Measurements from ENCODE around the gene LMBRD2.
"Not testable (repeated sequence)": the region's sequence is repeated elsewhere in the genome, so short reads cannot be mapped to it uniquely, and the experiment has no call there.

LMBRD2 gene

GRCh38 chr5:36160617-36161016 lies 8.9 kb upstream of the LMBRD2 start:
- DNase-seq = no peak

DNA sequence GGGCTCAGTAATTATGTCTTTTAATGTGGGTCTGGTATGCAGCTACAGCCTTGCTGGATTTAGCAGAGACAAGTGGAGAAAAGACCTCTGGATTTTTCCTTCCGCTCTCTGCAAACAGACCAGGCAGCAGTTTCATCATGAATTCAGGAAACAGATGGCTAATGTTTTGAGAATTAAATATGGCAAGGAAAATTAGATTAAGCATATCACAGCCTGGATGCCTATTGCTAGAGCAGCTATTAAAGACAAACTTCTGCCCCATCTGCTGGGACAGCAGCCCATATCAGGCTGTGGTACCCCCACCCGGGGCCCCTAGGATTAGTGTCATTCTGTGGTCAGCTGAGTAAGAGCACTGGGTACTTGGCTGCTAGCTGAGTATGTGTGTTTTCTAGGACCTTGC lies 6.5 kb upstream of the LMBRD2 start:
- no peak for DNase-seq

- DNase-seq = no peak
Observed at GRCh38 chr5:36156619-36157018, 4.9 kb upstream of the LMBRD2 start.

- DNase-seq = no peak
Observed at GRCh38 chr5:36156121-36156601, 4.5 kb upstream of the LMBRD2 start.

GRCh38 chr5:36155291-36155690 lies 3.6 kb upstream of the LMBRD2 start:
- DNase-seq = no peak

- DNase-seq = no peak
Observed at GRCh38 chr5:36153726-36154125, 2.0 kb upstream of the LMBRD2 start.

- no peak for DNase-seq
Observed at GRCh38 chr5:36153298-36153677, 1.6 kb upstream of the LMBRD2 start.

GRCh38 chr5:36152324-36153297 lies 924 bp upstream of the LMBRD2 start:
- no peak for DNase-seq

- DNase-seq = peak; percentile 9
Observed at GRCh38 chr5:36150676-36151433, 832 bp downstream of the LMBRD2 start.

DNA sequence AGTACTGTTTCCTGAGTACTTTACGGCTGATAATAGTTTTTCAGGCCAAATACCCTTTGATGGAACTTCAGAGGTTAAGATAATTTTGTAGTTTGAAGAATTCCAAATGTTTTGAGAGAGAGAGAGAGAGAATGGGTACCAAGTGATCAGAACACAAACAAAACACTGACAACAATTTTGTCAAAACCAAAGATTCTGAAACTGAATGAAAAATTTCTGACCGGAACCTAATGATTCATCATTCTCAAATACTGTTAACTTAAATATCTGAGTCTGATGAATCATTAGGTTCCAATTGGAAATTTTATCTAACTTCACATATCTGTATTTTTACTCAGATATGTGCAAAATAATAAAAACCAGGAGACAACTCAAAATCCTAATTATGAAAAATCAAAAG lies 4.0 kb downstream of the LMBRD2 start:
- no peak for DNase-seq

DNA sequence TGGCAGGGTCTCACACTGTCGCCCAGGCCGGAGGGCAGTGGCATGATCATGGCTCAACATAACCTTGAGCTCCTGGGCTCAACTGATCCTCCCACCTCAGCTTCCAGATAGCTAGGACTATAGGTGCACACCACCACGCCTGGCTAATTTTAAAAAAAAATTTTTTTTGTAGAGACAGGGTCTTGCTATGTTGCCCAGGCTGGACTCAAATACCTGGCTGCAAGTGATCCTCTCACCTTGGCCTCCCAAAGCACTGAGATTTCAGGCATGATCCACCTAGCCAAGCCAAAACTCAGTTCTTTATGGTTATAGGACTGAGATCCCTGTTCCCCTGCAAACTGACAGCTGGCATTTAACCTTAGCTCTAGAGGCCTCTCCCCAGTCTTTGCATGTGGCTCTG lies 5.3 kb downstream of the LMBRD2 start:
- DNase-seq = no peak

DNA sequence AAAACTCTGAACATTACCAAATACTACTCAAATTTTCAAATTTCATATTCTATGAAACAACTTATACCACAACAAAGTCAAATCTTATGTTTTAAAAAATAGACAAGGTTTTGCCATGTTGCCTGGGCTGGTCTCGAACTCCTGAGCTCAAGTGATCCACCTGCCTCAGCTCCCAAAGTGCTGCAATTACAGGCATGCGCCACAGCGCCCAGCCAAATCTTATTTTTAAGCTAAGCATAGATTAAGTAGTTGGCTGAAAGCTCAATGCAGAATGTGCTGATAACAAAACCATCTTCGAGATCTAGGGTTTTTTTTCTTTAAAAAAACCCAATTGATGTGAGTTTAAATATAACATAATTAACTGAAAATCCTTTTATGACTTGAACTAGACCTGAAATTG lies 6.4 kb downstream of the LMBRD2 start:
- no peak for DNase-seq

- no peak for DNase-seq
Observed at GRCh38 chr5:36138900-36139683, 12.6 kb downstream of the LMBRD2 start.

- no peak for DNase-seq
Observed at GRCh38 chr5:36136581-36136980, 15.1 kb downstream of the LMBRD2 start.

GRCh38 chr5:36135988-36136387 lies 15.7 kb downstream of the LMBRD2 start:
- no peak for DNase-seq

GRCh38 chr5:36133009-36133408 lies 18.7 kb downstream of the LMBRD2 start:
- not testable (repeated sequence) for DNase-seq

DNA sequence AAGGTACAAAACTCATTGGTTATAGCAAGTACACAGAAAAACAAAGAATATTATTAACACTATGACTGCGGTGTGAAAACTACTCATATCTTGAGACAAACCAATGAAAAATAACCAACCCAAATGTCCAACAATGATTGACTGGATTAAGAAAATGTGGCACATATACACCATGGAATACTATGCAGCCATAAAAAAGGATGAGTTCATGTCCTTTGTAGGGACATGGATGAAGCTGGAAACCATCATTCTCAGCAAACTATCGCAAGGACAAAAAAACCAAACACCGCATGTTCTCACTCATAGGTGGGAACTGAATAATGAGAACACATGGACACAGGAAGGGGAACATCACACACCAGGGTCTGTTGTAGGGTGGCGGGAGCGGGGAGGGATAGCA lies 22.0 kb downstream of the LMBRD2 start:
- DNase-seq = not testable (repeated sequence)

GRCh38 chr5:36128795-36129194 lies 22.9 kb downstream of the LMBRD2 start:
- no peak for DNase-seq

- DNase-seq = no peak
Observed at GRCh38 chr5:36125868-36126267, 25.8 kb downstream of the LMBRD2 start.

DNA sequence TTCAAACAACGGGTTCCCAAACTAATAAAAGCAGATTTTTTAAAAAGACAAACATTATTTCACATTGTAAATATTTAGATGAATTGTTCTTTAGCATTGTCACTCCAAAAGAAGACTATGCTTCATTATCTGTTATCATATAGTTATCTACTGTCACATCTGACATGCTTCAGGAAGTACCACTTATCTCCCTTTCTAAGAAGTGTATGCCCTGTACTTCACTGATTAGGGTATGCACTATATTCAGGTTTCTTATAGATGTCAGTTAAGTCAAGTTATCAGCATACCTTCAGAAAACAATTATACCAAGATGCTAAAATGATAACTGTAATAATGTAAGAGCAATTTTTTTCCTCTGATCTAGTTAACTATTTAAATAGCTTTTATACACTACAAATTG lies 40.4 kb downstream of the LMBRD2 start:
- no peak for DNase-seq

- no peak for DNase-seq
Observed at GRCh38 chr5:36108758-36109460, 42.8 kb downstream of the LMBRD2 start.

DNA sequence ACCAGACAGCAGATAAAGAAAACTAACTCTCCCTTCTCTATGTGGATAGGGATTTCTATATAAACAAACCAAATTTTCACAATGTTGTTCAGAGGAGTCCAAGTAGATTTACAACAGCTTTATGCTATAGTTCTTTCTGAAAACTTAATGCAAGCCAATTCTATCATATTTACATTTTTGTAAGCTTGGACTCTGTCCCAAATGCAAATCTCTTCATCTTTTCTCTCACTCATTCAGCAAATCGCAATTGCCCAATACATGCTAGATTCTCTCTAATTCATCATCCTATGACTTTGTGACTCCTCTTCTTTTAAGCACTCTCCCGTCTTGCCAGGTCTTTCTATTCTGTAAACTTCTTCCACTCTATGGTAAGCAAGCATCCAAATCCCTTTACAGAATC lies 45.9 kb downstream of the LMBRD2 start:
- no peak for DNase-seq
